ENCODE measurements around the gene HSF5.

- TF ChIP-seq GATA2 (IDR thresholded peaks at IDR 0.05; ENCODE audit: low read depth, low read length): no peak
- no peak for TF ChIP-seq GATA3 (IDR thresholded peaks at IDR 0.05; ENCODE audit: low read depth, low read length)
These were observed 13.2 kb upstream of the HSF5 start for GRCh38 chr17:58501451-58501850.

Measured in SH-SY5Y (cell line).